Measurements from ENCODE around the gene MTOR. TPM values are rescaled to one million over a fixed set of nuclear protein-coding genes. Genes with fewer than 3 reads are reported as not detected.

Gene MTOR
- total RNA-seq, 2 donors from 2014 or later, result 32.6 to 38.3 TPM

GRCh38 chr1:11143401-11143800, 119.0 kb downstream of the MTOR start:
- H3K4me1 Mint-ChIP-seq (ENCODE audit: low read depth), result peaks cover 6% of the 10 kb centered on the region
- DNase-seq (no peak), ATAC-seq (replicated peaks in 1 of 2) (no peak)
- peak overlapping the region; percentile 88 for H3K27ac Mint-ChIP-seq
- H3K27me3 Mint-ChIP-seq (ENCODE audit: low read depth), result no peaks in the 10 kb centered on the region
- H3K36me3 Mint-ChIP-seq (ENCODE audit: insufficient read depth in 2 of 2), result peaks cover 4 to 5% of the 10 kb centered on the region in 2 donors
- no peaks in the 10 kb centered on the region for H3K9me3 Mint-ChIP-seq
- no peak overlapping the region for H3K4me3 Mint-ChIP-seq

- ATAC-seq (replicated peaks in 1 of 2) (no peak), DNase-seq (no peak)
- no peak overlapping the region for H3K27ac Mint-ChIP-seq
- H3K36me3 Mint-ChIP-seq (ENCODE audit: insufficient read depth in 2 of 2), result peaks cover 5% of the 10 kb centered on the region in 2 donors
- no peaks in the 10 kb centered on the region for H3K9me3 Mint-ChIP-seq
- no peaks in the 10 kb centered on the region for H3K27me3 Mint-ChIP-seq (ENCODE audit: low read depth)
- no peak overlapping the region for H3K4me3 Mint-ChIP-seq
- H3K4me1 Mint-ChIP-seq (ENCODE audit: low read depth), result peaks cover 6% of the 10 kb centered on the region
These were observed 119.5 kb downstream of the MTOR start for GRCh38 chr1:11142618-11143391.

GRCh38 chr1:11138952-11139351, 123.4 kb downstream of the MTOR start:
- peak overlapping the region; percentile 9 for H3K27ac Mint-ChIP-seq
- DNase-seq, result no peak

GRCh38 chr1:11138029-11138428, 124.3 kb downstream of the MTOR start:
- H3K4me3 Mint-ChIP-seq, result no peak overlapping the region
- no peaks in the 10 kb centered on the region for H3K4me1 Mint-ChIP-seq (ENCODE audit: low read depth)
- H3K36me3 Mint-ChIP-seq (ENCODE audit: insufficient read depth in 2 of 2), result peaks cover 1 to 5% of the 10 kb centered on the region in 2 donors
- H3K9me3 Mint-ChIP-seq, result no peaks in the 10 kb centered on the region
- H3K27ac Mint-ChIP-seq, result peak overlapping the region; percentile 50
- no peaks in the 10 kb centered on the region for H3K27me3 Mint-ChIP-seq (ENCODE audit: low read depth)
- ATAC-seq (replicated peaks in 1 of 2) (no peak), DNase-seq (no peak)

More at GRCh38 chr1:11138952-11139351, 123.4 kb downstream of the MTOR start:
- no peaks in the 10 kb centered on the region for H3K9me3 Mint-ChIP-seq
- H3K27me3 Mint-ChIP-seq (ENCODE audit: low read depth), result no peaks in the 10 kb centered on the region
- peaks cover under 1% of the 10 kb centered on the region for H3K4me1 Mint-ChIP-seq (ENCODE audit: low read depth)
- no peak for ATAC-seq (replicated peaks in 1 of 2)
- H3K36me3 Mint-ChIP-seq (ENCODE audit: insufficient read depth in 2 of 2), result peaks cover 5 to 7% of the 10 kb centered on the region in 2 donors
- H3K4me3 Mint-ChIP-seq, result no peak overlapping the region

GRCh38 chr1:11134898-11135266, 127.5 kb downstream of the MTOR start:
- ATAC-seq (replicated peaks in 1 of 2) (no peak), DNase-seq (no peak)
- Mint-ChIP-seq H3K36me3 (ENCODE audit: insufficient read depth in 2 of 2) (peaks cover 1 to 7% of the 10 kb centered on the region in 2 donors), H3K4me1 (ENCODE audit: low read depth) (no peaks in the 10 kb centered on the region), H3K9me3 (no peaks in the 10 kb centered on the region), H3K27me3 (ENCODE audit: low read depth) (no peaks in the 10 kb centered on the region), H3K27ac (no peak overlapping the region), H3K4me3 (no peak overlapping the region)

- Mint-ChIP-seq H3K4me1 (ENCODE audit: low read depth) (no peaks in the 10 kb centered on the region), H3K27ac (no peak overlapping the region), H3K4me3 (no peak overlapping the region), H3K27me3 (ENCODE audit: low read depth) (no peaks in the 10 kb centered on the region), H3K36me3 (ENCODE audit: insufficient read depth in 2 of 2) (peaks cover 1 to 12% of the 10 kb centered on the region in 2 donors), H3K9me3 (no peaks in the 10 kb centered on the region)
- ATAC-seq (replicated peaks in 1 of 2) (no peak), DNase-seq (no peak)
These were observed 128.0 kb downstream of the MTOR start for GRCh38 chr1:11134251-11134897.

GRCh38 chr1:11132563-11133293, 129.6 kb downstream of the MTOR start:
- Mint-ChIP-seq H3K4me1 (ENCODE audit: low read depth) (no peaks in the 10 kb centered on the region), H3K27me3 (ENCODE audit: low read depth) (no peaks in the 10 kb centered on the region), H3K27ac (peak overlapping the region; percentile 39), H3K9me3 (no peaks in the 10 kb centered on the region), H3K36me3 (ENCODE audit: insufficient read depth in 2 of 2) (peaks cover 2 to 10% of the 10 kb centered on the region in 2 donors), H3K4me3 (no peak overlapping the region)
- no peak for ATAC-seq (replicated peaks in 1 of 2)
- DNase-seq, result no peak

GRCh38 chr1:11131816-11132215, 130.5 kb downstream of the MTOR start:
- no peak for ATAC-seq (replicated peaks in 1 of 2)
- Mint-ChIP-seq H3K4me1 (ENCODE audit: low read depth) (no peaks in the 10 kb centered on the region), H3K4me3 (no peak overlapping the region), H3K27ac (no peak overlapping the region), H3K27me3 (ENCODE audit: low read depth) (no peaks in the 10 kb centered on the region), H3K9me3 (no peaks in the 10 kb centered on the region), H3K36me3 (ENCODE audit: insufficient read depth in 2 of 2) (peaks cover 5 to 11% of the 10 kb centered on the region in 2 donors)
- no peak for DNase-seq

GRCh38 chr1:11130406-11130805, 131.9 kb downstream of the MTOR start:
- Mint-ChIP-seq H3K4me1 (ENCODE audit: low read depth) (peaks cover under 1% of the 10 kb centered on the region), H3K27ac (no peak overlapping the region), H3K27me3 (ENCODE audit: low read depth) (no peaks in the 10 kb centered on the region), H3K4me3 (no peak overlapping the region), H3K36me3 (ENCODE audit: insufficient read depth in 2 of 2) (peaks cover 8 to 20% of the 10 kb centered on the region in 2 donors), H3K9me3 (no peaks in the 10 kb centered on the region)
- DNase-seq (no peak), ATAC-seq (replicated peaks in 1 of 2) (no peak)

- Mint-ChIP-seq H3K36me3 (ENCODE audit: insufficient read depth in 2 of 2) (peaks cover 9 to 24% of the 10 kb centered on the region in 2 donors), H3K4me3 (no peak overlapping the region), H3K27me3 (ENCODE audit: low read depth) (no peaks in the 10 kb centered on the region), H3K9me3 (no peaks in the 10 kb centered on the region), H3K27ac (no peak overlapping the region), H3K4me1 (ENCODE audit: low read depth) (peaks cover 6% of the 10 kb centered on the region)
- ATAC-seq (replicated peaks in 1 of 2), result no peak
- no peak for DNase-seq
These were observed 132.5 kb downstream of the MTOR start for GRCh38 chr1:11129649-11130390.

- Mint-ChIP-seq H3K36me3 (ENCODE audit: insufficient read depth in 2 of 2) (peaks cover 9 to 31% of the 10 kb centered on the region in 2 donors), H3K4me1 (ENCODE audit: low read depth) (peaks cover 6% of the 10 kb centered on the region), H3K9me3 (no peaks in the 10 kb centered on the region), H3K4me3 (no peak overlapping the region), H3K27me3 (ENCODE audit: low read depth) (no peaks in the 10 kb centered on the region), H3K27ac (no peak overlapping the region)
- DNase-seq (no peak), ATAC-seq (replicated peaks in 1 of 2) (no peak)
These were observed 135.8 kb downstream of the MTOR start for GRCh38 chr1:11126569-11126968.

- no peaks in the 10 kb centered on the region for H3K27me3 Mint-ChIP-seq (ENCODE audit: low read depth)
- peaks cover 6% of the 10 kb centered on the region for H3K4me1 Mint-ChIP-seq (ENCODE audit: low read depth)
- no peak for DNase-seq
- no peak overlapping the region for H3K4me3 Mint-ChIP-seq
- H3K9me3 Mint-ChIP-seq, result no peaks in the 10 kb centered on the region
- peaks cover 9 to 33% of the 10 kb centered on the region in 2 donors for H3K36me3 Mint-ChIP-seq (ENCODE audit: insufficient read depth in 2 of 2)
- peak; percentile 18 to 42 for ATAC-seq (replicated peaks in 1 of 2)
- H3K27ac Mint-ChIP-seq, result no peak overlapping the region
These were observed 136.4 kb downstream of the MTOR start for GRCh38 chr1:11125931-11126330.

All from activated T-cell treated with anti-CD3 and anti-CD28 coated beads, Interleukin-2, amount 50 U/mL, for 72 hours (primary cell).